ENCODE results near the gene GPR151.

GRCh38 chr5:146482775-146483174, 33.2 kb downstream of the GPR151 start:
- TF ChIP-seq, protein P1, sequence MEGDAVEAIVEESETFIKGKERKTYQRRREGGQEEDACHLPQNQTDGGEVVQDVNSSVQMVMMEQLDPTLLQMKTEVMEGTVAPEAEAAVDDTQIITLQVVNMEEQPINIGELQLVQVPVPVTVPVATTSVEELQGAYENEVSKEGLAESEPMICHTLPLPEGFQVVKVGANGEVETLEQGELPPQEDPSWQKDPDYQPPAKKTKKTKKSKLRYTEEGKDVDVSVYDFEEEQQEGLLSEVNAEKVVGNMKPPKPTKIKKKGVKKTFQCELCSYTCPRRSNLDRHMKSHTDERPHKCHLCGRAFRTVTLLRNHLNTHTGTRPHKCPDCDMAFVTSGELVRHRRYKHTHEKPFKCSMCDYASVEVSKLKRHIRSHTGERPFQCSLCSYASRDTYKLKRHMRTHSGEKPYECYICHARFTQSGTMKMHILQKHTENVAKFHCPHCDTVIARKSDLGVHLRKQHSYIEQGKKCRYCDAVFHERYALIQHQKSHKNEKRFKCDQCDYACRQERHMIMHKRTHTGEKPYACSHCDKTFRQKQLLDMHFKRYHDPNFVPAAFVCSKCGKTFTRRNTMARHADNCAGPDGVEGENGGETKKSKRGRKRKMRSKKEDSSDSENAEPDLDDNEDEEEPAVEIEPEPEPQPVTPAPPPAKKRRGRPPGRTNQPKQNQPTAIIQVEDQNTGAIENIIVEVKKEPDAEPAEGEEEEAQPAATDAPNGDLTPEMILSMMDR (IDR thresholded peaks at IDR 0.05; ENCODE audit: poor library complexity, severe bottlenecking), result no peak
- TF ChIP-seq EP300 (conservative IDR thresholded peaks at IDR 0.05; ENCODE audit: poor library complexity, severe bottlenecking) (no peak), POLR2AphosphoS5 (IDR thresholded peaks at IDR 0.05) (no peak), TAF1 (IDR thresholded peaks at IDR 0.05; ENCODE audit: low read depth) (no peak), RAD21 (conservative IDR thresholded peaks at IDR 0.05) (no peak), EZH2 (IDR thresholded peaks at IDR 0.05; ENCODE audit: borderline replicate concordance, insufficient read depth, low read length, poor library complexity, severe bottlenecking) (no peak)
- TF ChIP-seq, protein P2, sequence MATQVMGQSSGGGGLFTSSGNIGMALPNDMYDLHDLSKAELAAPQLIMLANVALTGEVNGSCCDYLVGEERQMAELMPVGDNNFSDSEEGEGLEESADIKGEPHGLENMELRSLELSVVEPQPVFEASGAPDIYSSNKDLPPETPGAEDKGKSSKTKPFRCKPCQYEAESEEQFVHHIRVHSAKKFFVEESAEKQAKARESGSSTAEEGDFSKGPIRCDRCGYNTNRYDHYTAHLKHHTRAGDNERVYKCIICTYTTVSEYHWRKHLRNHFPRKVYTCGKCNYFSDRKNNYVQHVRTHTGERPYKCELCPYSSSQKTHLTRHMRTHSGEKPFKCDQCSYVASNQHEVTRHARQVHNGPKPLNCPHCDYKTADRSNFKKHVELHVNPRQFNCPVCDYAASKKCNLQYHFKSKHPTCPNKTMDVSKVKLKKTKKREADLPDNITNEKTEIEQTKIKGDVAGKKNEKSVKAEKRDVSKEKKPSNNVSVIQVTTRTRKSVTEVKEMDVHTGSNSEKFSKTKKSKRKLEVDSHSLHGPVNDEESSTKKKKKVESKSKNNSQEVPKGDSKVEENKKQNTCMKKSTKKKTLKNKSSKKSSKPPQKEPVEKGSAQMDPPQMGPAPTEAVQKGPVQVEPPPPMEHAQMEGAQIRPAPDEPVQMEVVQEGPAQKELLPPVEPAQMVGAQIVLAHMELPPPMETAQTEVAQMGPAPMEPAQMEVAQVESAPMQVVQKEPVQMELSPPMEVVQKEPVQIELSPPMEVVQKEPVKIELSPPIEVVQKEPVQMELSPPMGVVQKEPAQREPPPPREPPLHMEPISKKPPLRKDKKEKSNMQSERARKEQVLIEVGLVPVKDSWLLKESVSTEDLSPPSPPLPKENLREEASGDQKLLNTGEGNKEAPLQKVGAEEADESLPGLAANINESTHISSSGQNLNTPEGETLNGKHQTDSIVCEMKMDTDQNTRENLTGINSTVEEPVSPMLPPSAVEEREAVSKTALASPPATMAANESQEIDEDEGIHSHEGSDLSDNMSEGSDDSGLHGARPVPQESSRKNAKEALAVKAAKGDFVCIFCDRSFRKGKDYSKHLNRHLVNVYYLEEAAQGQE (IDR thresholded peaks at IDR 0.05; ENCODE audit: borderline replicate concordance), result no peak
